Stimulated activated CD4-positive, alpha-beta T cell treated with anti-CD3 and anti-CD28 coated beads, Interleukin-12 subunit alpha, Interleukin-12 subunit beta, amount 100 ng/mL, for 48 hours (primary cell): ENCODE data around the gene PHACTR3.

Experiments used
- DNase-seq, 3 donors: peaks; one replicate each; pipeline ENCODE4 v3.0.0-alpha.2; 2020; ENCODE audit warnings: low read depth in 2 of 3, low spot score in 1 of 3

The PHACTR3 gene

GRCh38 chr20:59788196-59788735, 183.9 kb downstream of the PHACTR3 start:
- DNase-seq, result no peak

GRCh38 chr20:59788811-59789397, 184.6 kb downstream of the PHACTR3 start:
- DNase-seq, result no peak

GRCh38 chr20:59789686-59790085, 185.3 kb downstream of the PHACTR3 start:
- no peak for DNase-seq

GRCh38 chr20:59790346-59790745, 186.0 kb downstream of the PHACTR3 start:
- no peak for DNase-seq

GRCh38 chr20:59792300-59792699, 188.0 kb downstream of the PHACTR3 start:
- DNase-seq, result no peak

- no peak for DNase-seq
These were observed 190.2 kb downstream of the PHACTR3 start for GRCh38 chr20:59794555-59794954.

GRCh38 chr20:59800309-59800708, 196.0 kb downstream of the PHACTR3 start:
- DNase-seq, result no peak

GRCh38 chr20:59802018-59802417, 197.7 kb downstream of the PHACTR3 start:
- no peak for DNase-seq

- DNase-seq, result no peak
These were observed 198.3 kb downstream of the PHACTR3 start for GRCh38 chr20:59802471-59803221.

- DNase-seq, result no peak
These were observed 200.0 kb downstream of the PHACTR3 start for GRCh38 chr20:59804347-59804746.

GRCh38 chr20:59804871-59805665, 200.7 kb downstream of the PHACTR3 start:
- DNase-seq, result no peak

GRCh38 chr20:59805786-59806577, 201.6 kb downstream of the PHACTR3 start:
- DNase-seq, result no peak

GRCh38 chr20:59806578-59806975, 202.2 kb downstream of the PHACTR3 start:
- no peak for DNase-seq

GRCh38 chr20:59807909-59808728, 203.8 kb downstream of the PHACTR3 start:
- no peak for DNase-seq

- no peak for DNase-seq
These were observed 204.5 kb downstream of the PHACTR3 start for GRCh38 chr20:59808729-59809381.

- no peak for DNase-seq
These were observed 205.5 kb downstream of the PHACTR3 start for GRCh38 chr20:59809630-59810448.

GRCh38 chr20:59810449-59811187, 206.3 kb downstream of the PHACTR3 start:
- DNase-seq, result no peak

GRCh38 chr20:59811681-59812171, 207.4 kb downstream of the PHACTR3 start:
- no peak for DNase-seq
